A673 (cell line): ENCODE results near the gene ADGRL2.

Experiments
- CTCF ChIP-seq: fragments of 300-800, 200-600 bp; sonication (generic); conservative IDR thresholded peaks from 2 replicates; pipeline ENCODE4 v1.5.1; 2017; ENCODE audit warnings: low read depth, mild to moderate bottlenecking, antibody characterized with exemption, low read length, moderate library complexity, mixed read lengths
- EZH2 ChIP-seq: fragments of 200-600 bp; sonication (generic); IDR thresholded peaks from 2 replicates; pipeline ENCODE4 v1.6.1; 2017; ENCODE audit warnings: borderline replicate concordance, low read depth, mild to moderate bottlenecking, mixed read lengths, antibody characterized with exemption, low read length; ENCODE audit not compliant: poor library complexity, severe bottlenecking

- no peak for TF ChIP-seq CTCF
- no peak for TF ChIP-seq EZH2
Measured at GRCh38 chr1:81824759-81825158, 24.0 kb downstream of the ADGRL2 start.
